NB4 (cell line): Measurements from ENCODE around the gene FNDC5.

Experiments used
- POLR2A ChIP-seq: IDR thresholded peaks from 2 replicates; pipeline ENCODE4 v1.6.1; 2011; ENCODE audit warnings: mild to moderate bottlenecking; ENCODE audit not compliant: insufficient read length; ENCODE audit errors: extremely low read depth
- TF ChIP-seq, protein P1 (sequence below): IDR thresholded peaks from 2 replicates; pipeline ENCODE4 v1.6.1; 2011; ENCODE audit warnings: low read depth, low read length
- TF ChIP-seq, protein P2 (sequence below): IDR thresholded peaks from one replicate; pipeline ENCODE4 v1.5.1; 2012; ENCODE audit warnings: low read depth, low read length

DNA sequence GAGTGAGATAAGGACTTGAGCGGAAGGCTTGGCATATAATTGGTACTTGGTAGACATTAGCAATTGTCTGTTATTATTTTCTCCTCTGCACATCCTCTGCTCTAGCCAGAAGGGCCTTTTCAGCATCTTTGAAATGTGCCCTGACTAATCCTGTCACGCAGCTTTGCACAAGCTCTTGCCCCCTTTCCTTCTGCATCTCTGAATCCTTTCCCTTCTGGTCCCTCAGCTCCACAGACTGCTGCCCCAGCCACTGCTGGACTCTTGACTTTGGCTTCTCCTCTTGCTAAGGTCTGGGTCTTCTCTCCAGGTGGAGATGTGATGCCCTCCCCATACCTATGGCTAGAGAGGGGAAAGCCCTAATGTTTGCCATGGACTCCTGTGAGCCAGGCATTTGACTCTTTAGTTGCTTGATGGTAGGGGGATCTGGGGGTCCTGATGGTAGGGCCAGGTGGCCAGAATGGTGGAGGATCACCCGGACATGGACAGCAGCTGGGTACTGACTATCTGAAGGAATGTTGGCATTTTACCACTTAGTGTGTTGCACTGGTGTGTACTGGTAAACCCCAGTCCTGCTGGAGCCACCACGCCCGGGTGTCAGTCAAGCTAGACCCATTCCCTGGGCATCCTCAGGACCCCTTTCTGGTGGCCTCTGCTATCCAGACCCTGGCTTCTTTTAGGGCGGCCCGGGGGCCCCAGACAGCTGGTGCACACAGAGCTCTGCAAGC is 20.0 kb upstream of the FNDC5 start:
- TF ChIP-seq, protein P1, sequence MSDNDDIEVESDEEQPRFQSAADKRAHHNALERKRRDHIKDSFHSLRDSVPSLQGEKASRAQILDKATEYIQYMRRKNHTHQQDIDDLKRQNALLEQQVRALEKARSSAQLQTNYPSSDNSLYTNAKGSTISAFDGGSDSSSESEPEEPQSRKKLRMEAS, result no peak
- TF ChIP-seq, protein P2, sequence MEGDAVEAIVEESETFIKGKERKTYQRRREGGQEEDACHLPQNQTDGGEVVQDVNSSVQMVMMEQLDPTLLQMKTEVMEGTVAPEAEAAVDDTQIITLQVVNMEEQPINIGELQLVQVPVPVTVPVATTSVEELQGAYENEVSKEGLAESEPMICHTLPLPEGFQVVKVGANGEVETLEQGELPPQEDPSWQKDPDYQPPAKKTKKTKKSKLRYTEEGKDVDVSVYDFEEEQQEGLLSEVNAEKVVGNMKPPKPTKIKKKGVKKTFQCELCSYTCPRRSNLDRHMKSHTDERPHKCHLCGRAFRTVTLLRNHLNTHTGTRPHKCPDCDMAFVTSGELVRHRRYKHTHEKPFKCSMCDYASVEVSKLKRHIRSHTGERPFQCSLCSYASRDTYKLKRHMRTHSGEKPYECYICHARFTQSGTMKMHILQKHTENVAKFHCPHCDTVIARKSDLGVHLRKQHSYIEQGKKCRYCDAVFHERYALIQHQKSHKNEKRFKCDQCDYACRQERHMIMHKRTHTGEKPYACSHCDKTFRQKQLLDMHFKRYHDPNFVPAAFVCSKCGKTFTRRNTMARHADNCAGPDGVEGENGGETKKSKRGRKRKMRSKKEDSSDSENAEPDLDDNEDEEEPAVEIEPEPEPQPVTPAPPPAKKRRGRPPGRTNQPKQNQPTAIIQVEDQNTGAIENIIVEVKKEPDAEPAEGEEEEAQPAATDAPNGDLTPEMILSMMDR, result no peak
- no peak for TF ChIP-seq POLR2A
